ENCODE data around the gene IPCEF1.
"Not testable (repeated sequence)": the region's sequence is repeated elsewhere in the genome, so short reads cannot be mapped to it uniquely, and the experiment has no call there.

IPCEF1 gene

DNA sequence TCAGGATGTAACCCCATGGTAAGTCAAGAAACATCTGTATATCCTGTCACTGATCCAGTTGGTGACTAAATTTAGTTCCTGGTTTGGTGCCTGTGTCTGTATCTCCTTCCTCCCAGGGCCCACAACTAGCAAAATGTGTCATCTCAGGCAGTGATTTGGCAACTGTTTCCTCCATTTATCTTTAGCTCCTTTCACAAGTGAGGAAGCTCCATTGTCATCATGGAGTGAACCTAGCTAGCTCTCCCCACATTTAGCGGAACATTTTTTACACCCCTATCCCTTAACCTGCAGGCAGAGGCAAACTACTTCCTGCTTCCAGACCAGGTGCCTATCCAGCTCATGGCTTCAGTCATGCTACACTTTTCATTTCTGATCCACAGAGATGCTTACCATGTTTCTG is 99.5 kb downstream of the IPCEF1 start:
- no peak overlapping the region for H3K4me3 Mint-ChIP-seq
- DNase-seq (no peak), ATAC-seq (replicated peaks) (no peak)
- peaks cover 15 to 31% of the 10 kb centered on the region in 2 donors for H3K4me1 Mint-ChIP-seq (ENCODE audit: low read depth in 2 of 2)
- no peaks in the 10 kb centered on the region for H3K36me3 Mint-ChIP-seq (ENCODE audit: insufficient read depth)
- no peaks in the 10 kb centered on the region for H3K27me3 Mint-ChIP-seq
- no peaks in the 10 kb centered on the region for H3K9me3 Mint-ChIP-seq
- no peak overlapping the region for H3K27ac Mint-ChIP-seq

- ATAC-seq (replicated peaks) (no peak), DNase-seq (no peak)
- no peak overlapping the region for H3K4me3 Mint-ChIP-seq
- H3K9me3 Mint-ChIP-seq, result no peaks in the 10 kb centered on the region
- H3K27me3 Mint-ChIP-seq, result no peaks in the 10 kb centered on the region
- H3K36me3 Mint-ChIP-seq (ENCODE audit: insufficient read depth), result peaks cover 3% of the 10 kb centered on the region
- peak overlapping the region in 1 of 2 donors; percentile 6 for H3K27ac Mint-ChIP-seq
- H3K4me1 Mint-ChIP-seq (ENCODE audit: low read depth in 2 of 2), result peaks cover 24 to 46% of the 10 kb centered on the region in 2 donors
Observed at GRCh38 chr6:154252678-154253077, 103.9 kb downstream of the IPCEF1 start.

- H3K4me3 Mint-ChIP-seq, result no peak overlapping the region
Observed at GRCh38 chr6:154251116-154251515, 105.5 kb downstream of the IPCEF1 start.

GRCh38 chr6:154249499-154250298 is 106.9 kb downstream of the IPCEF1 start:
- Mint-ChIP-seq H3K4me3 (peak overlapping the region; percentile 72 to 78), H3K27ac (peak overlapping the region; percentile 86 to 88), H3K36me3 (ENCODE audit: insufficient read depth) (peaks cover 6% of the 10 kb centered on the region), H3K27me3 (no peaks in the 10 kb centered on the region), H3K4me1 (ENCODE audit: low read depth in 2 of 2) (peaks cover 34 to 59% of the 10 kb centered on the region in 2 donors), H3K9me3 (no peaks in the 10 kb centered on the region)
- peak; percentile 62 for ATAC-seq (replicated peaks)
- no peak for DNase-seq

More at GRCh38 chr6:154251116-154251515, 105.5 kb downstream of the IPCEF1 start:
- H3K27me3 Mint-ChIP-seq, result no peaks in the 10 kb centered on the region
- DNase-seq, result no peak
- peaks cover 23 to 47% of the 10 kb centered on the region in 2 donors for H3K4me1 Mint-ChIP-seq (ENCODE audit: low read depth in 2 of 2)
- H3K27ac Mint-ChIP-seq, result no peak overlapping the region
- ATAC-seq (replicated peaks), result no peak
- no peaks in the 10 kb centered on the region for H3K9me3 Mint-ChIP-seq
- peaks cover 3% of the 10 kb centered on the region for H3K36me3 Mint-ChIP-seq (ENCODE audit: insufficient read depth)

GRCh38 chr6:154247119-154247861 is 109.3 kb downstream of the IPCEF1 start:
- peak in 2 of 3 experiments; percentile 21 to 29 for DNase-seq
- Mint-ChIP-seq H3K4me3 (peak overlapping the region; percentile 81 to 89), H3K4me1 (ENCODE audit: low read depth in 2 of 2) (peaks cover 54 to 76% of the 10 kb centered on the region in 2 donors), H3K27me3 (no peaks in the 10 kb centered on the region), H3K36me3 (ENCODE audit: insufficient read depth) (peaks cover 8% of the 10 kb centered on the region), H3K27ac (peak overlapping the region; percentile 86 to 88), H3K9me3 (peaks cover 3 to 9% of the 10 kb centered on the region in 2 donors)
- ATAC-seq (replicated peaks), result peak; percentile 74

- peaks cover 10% of the 10 kb centered on the region for H3K36me3 Mint-ChIP-seq (ENCODE audit: insufficient read depth)
- no peak for ATAC-seq (replicated peaks)
- peak overlapping the region; percentile 86 to 88 for H3K27ac Mint-ChIP-seq
- peak overlapping the region; percentile 81 to 89 for H3K4me3 Mint-ChIP-seq
- H3K27me3 Mint-ChIP-seq, result no peaks in the 10 kb centered on the region
- H3K9me3 Mint-ChIP-seq, result peaks cover 3 to 9% of the 10 kb centered on the region in 2 donors
- no peak for DNase-seq
- H3K4me1 Mint-ChIP-seq (ENCODE audit: low read depth in 2 of 2), result peaks cover 53 to 77% of the 10 kb centered on the region in 2 donors
Observed at GRCh38 chr6:154246723-154247118, 109.9 kb downstream of the IPCEF1 start.

DNA sequence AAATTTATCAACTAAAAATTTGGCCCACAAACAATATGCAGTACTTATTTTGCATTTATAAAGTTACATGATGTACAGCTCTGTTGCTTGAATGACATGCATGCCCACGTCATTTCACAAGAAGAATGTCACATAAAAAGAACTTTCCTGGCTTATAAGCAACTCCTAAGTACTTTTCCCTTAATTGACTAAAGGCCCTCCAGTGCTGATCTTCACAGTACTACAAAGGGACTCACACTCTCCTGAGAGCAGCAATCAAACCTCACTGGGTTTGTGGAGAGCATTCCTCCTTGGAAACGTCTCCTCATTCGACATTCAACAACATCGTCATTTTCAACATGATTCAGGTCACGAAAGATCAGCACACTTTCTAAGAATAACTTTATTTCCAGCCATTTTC is 111.1 kb downstream of the IPCEF1 start:
- peaks cover 16% of the 10 kb centered on the region for H3K36me3 Mint-ChIP-seq (ENCODE audit: insufficient read depth)
- peak overlapping the region; percentile 86 to 88 for H3K27ac Mint-ChIP-seq
- no peaks in the 10 kb centered on the region for H3K27me3 Mint-ChIP-seq
- peaks cover 3 to 9% of the 10 kb centered on the region in 2 donors for H3K9me3 Mint-ChIP-seq
- no peak for DNase-seq
- H3K4me1 Mint-ChIP-seq (ENCODE audit: low read depth in 2 of 2), result peaks cover 58 to 82% of the 10 kb centered on the region in 2 donors
- H3K4me3 Mint-ChIP-seq, result peak overlapping the region; percentile 81 to 89
- ATAC-seq (replicated peaks), result no peak

GRCh38 chr6:154243793-154244750 is 112.5 kb downstream of the IPCEF1 start:
- H3K4me1 Mint-ChIP-seq (ENCODE audit: low read depth in 2 of 2), result peaks cover 57 to 73% of the 10 kb centered on the region in 2 donors
- H3K36me3 Mint-ChIP-seq (ENCODE audit: insufficient read depth), result peaks cover 22% of the 10 kb centered on the region
- ATAC-seq (replicated peaks), result no peak
- H3K27me3 Mint-ChIP-seq, result no peaks in the 10 kb centered on the region
- DNase-seq, result no peak
- peak overlapping the region; percentile 81 to 89 for H3K4me3 Mint-ChIP-seq
- H3K27ac Mint-ChIP-seq, result peak overlapping the region; percentile 86 to 88
- H3K9me3 Mint-ChIP-seq, result peaks cover 3 to 9% of the 10 kb centered on the region in 2 donors

DNA sequence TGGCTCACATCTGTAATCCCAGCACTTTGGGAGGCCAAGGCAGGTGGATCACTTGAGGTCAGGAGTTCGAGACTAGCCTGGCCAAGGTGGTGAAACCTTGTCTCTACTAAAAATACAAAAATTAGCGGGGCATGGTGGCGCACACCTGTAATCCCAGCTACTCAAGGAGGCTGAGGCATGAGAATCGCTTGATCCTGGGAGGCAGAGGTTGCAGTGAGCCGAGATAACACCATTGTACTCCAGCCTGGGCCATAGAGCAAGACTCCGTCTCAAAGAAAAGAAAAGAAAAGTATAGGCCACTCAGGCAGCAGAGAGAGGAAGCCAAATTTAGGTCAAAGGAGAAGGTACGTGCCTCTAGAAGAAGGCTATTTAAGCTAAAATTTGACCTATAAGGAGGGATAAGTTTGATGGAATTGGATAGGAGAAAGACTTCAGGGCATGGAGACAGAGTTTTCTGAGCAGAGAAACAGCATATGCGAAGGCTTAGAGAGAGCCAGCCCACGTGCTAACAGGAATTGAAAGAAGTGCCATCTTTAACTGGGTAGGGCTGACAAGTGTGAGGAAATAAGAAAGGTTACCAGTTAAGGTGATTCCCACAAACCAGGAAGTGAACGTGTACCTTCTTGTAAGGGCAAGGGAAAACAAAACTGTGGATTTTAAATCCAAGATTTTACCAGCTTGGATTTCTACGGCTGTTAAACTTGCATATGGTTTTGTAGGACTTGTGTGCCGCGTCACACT is 113.8 kb downstream of the IPCEF1 start:
- ATAC-seq (replicated peaks) (no peak), DNase-seq (no peak)
- peak overlapping the region; percentile 86 to 88 for H3K27ac Mint-ChIP-seq
- no peaks in the 10 kb centered on the region for H3K27me3 Mint-ChIP-seq
- H3K9me3 Mint-ChIP-seq, result peaks cover 3 to 9% of the 10 kb centered on the region in 2 donors
- H3K36me3 Mint-ChIP-seq (ENCODE audit: insufficient read depth), result peaks cover 19% of the 10 kb centered on the region
- H3K4me1 Mint-ChIP-seq (ENCODE audit: low read depth in 2 of 2), result peaks cover 54 to 63% of the 10 kb centered on the region in 2 donors
- peak overlapping the region; percentile 81 to 89 for H3K4me3 Mint-ChIP-seq

GRCh38 chr6:154241581-154241980 is 115.0 kb downstream of the IPCEF1 start:
- no peak for ATAC-seq (replicated peaks)
- Mint-ChIP-seq H3K27ac (peak overlapping the region in 1 of 2 donors; percentile 82), H3K9me3 (peaks cover 3 to 9% of the 10 kb centered on the region in 2 donors), H3K27me3 (no peaks in the 10 kb centered on the region), H3K4me3 (peak overlapping the region; percentile 59 to 81), H3K36me3 (ENCODE audit: insufficient read depth) (peaks cover 25% of the 10 kb centered on the region), H3K4me1 (ENCODE audit: low read depth in 2 of 2) (peaks cover 57 to 69% of the 10 kb centered on the region in 2 donors)
- DNase-seq, result no peak

- H3K27ac Mint-ChIP-seq, result peak overlapping the region; percentile 57 to 82
- H3K4me1 Mint-ChIP-seq (ENCODE audit: low read depth in 2 of 2), result peaks cover 57 to 69% of the 10 kb centered on the region in 2 donors
- H3K4me3 Mint-ChIP-seq, result peak overlapping the region; percentile 59 to 67
- H3K9me3 Mint-ChIP-seq, H3K27me3 Mint-ChIP-seq, DNase-seq: not testable (repeated sequence)
- peaks cover 25% of the 10 kb centered on the region for H3K36me3 Mint-ChIP-seq (ENCODE audit: insufficient read depth)
- ATAC-seq (replicated peaks), result peak; percentile 48
Observed at GRCh38 chr6:154241061-154241460, 115.5 kb downstream of the IPCEF1 start.

- H3K36me3 Mint-ChIP-seq (ENCODE audit: insufficient read depth), result peaks cover 19% of the 10 kb centered on the region
- H3K27ac Mint-ChIP-seq, result peak overlapping the region; percentile 6 to 81
- no peaks in the 10 kb centered on the region for H3K27me3 Mint-ChIP-seq
- peaks cover 3 to 9% of the 10 kb centered on the region in 2 donors for H3K9me3 Mint-ChIP-seq
- ATAC-seq (replicated peaks), result peak; percentile 73
- H3K4me1 Mint-ChIP-seq (ENCODE audit: low read depth in 2 of 2), result peaks cover 48 to 69% of the 10 kb centered on the region in 2 donors
- no peak for DNase-seq
- H3K4me3 Mint-ChIP-seq, result peak overlapping the region; percentile 44 to 58
Observed at GRCh38 chr6:154239392-154239791, 117.2 kb downstream of the IPCEF1 start.

All from effector memory CD8-positive, alpha-beta T cell (primary cell).